ENCODE results near the gene KCNG2. TPM values are rescaled to one million over a fixed set of nuclear protein-coding genes. Genes with fewer than 3 reads are reported as not detected.

Gene KCNG2
- total RNA-seq, 4 donors from 2014 or later, result 0.27 TPM; not detected in 3

- Histone ChIP-seq H3K4me3 (no peak overlapping the region), H3K9me3 (no peaks in the 10 kb centered on the region), H3K27ac (no peak overlapping the region), H3K36me3 (no peaks in the 10 kb centered on the region), H3K4me1 (peaks cover 0 to 15% (median 7%) of the 10 kb centered on the region in 3 donors), H3K27me3 (peaks cover 75% of the 10 kb centered on the region)
- WGBS, 2 donors (ENCODE audit: low coverage in 1 of 2), result 58 to 62% methylated on average over 5 to 13 of the region's 46 CpGs
- TF ChIP-seq POLR2AphosphoS5 (IDR thresholded peaks at IDR 0.05), result no peak
- ATAC-seq, result no peak
These were observed 7.5 kb upstream of the KCNG2 start for GRCh38 chr18:79789901-79790890.

DNA sequence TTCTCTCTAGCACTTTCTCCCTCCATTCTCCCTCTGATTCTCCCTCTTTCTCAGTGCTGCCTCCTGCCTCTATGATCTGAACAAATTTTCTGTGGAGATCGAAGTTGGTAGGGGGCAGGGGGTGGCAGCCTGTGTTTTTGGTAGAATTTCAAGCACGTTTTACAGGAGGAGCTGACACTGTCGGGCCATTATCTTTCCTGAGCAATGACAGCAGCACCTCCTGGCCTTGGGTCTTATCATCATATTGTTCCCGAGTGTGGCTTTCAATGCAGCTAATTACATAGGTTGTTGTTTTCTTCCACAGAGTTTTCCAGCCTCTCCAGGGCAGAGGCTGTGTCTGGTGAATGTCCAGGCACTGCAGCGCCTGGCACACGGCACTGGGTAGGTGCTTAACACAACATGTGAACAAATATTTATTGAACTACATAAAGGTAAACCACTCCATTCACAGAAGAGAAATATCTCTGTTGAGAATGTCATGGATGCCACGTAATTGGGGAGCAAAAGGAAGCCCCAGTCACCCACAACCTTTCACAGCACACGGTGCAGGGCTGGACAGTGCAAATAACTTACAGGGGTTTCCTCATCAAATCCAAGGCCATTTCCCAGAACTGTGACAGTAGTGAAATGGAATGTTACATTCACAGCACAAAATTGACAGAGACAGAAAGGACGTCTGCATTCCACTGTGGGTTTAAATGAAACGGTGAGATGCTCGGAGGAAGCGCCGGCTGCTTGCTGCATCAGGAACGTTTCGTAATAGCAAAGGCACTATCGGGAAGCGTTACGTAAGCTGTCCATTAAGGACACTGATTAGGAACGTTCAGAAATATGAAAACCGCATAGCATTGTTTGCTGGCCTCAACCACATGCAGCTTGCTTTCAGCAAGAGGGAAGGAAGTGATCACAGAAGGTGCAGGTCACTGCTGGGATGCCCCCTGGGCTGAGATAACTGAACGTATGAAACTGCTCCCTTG, 6.5 kb upstream of the KCNG2 start:
- no peak overlapping the region for H3K27ac ChIP-seq
- ATAC-seq, result peak; percentile 53
- H3K4me3 ChIP-seq, result no peak overlapping the region
- no peak for TF ChIP-seq CTCF (IDR thresholded peaks at IDR 0.05)
- TF ChIP-seq POLR2AphosphoS5 (IDR thresholded peaks at IDR 0.05), result peak; percentile 65
- TF ChIP-seq EP300 (IDR thresholded peaks at IDR 0.05), result no peak
- H3K4me1 ChIP-seq, result peaks cover 0 to 15% (median 7%) of the 10 kb centered on the region in 3 donors
- H3K27me3 ChIP-seq, result peaks cover 71% of the 10 kb centered on the region
- 31 to 41% methylated on average over 19 of the region's 21 CpGs for WGBS, 2 donors (ENCODE audit: low coverage in 1 of 2)
- H3K36me3 ChIP-seq, result no peaks in the 10 kb centered on the region
- no peaks in the 10 kb centered on the region for H3K9me3 ChIP-seq

DNA sequence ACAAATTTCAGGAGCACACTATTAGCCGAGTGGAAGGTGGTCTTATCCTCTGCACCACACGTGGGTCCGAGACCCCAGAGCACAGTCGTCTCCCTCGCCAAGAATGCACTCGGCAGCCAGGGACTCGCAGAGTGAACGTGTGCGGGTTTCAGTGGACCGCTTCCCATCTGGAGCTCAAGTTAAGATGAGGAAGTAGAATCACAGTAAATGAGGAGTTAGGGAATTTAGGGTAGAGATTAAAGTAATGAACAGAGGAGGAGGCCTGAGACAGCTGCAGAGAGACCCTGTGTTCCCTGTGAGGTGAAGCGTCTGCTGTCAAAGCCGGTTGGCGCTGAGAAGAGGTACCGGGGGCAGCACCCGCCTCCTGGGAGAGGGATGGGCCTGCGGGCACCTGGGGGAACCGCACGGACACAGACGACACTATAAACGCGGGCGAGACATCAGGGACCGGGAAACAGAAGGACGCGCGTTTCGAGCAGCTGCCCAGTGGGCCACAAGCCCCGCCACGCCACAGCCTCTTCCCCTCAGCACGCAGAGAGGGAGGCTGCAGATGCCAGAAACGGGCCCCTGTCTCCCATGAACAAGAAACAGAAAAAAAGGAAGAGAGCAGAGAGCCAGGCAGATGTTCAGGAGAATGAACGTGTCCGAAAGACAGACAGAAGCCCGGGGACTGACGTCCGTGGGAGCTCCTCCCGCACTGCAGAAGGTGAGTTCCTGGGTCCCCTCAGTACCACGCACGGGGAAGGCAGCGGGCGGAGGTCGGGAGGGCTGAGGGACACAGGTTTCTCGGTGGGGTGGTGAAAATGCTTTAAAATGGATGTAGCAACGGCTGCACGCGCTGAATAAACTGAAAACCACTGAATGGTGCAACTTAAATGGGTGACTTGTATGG, 5.4 kb upstream of the KCNG2 start:
- 77 to 85% methylated on average over 23 to 25 of the region's 46 CpGs for WGBS, 2 donors (ENCODE audit: low coverage in 1 of 2)
- TF ChIP-seq POLR2AphosphoS5 (IDR thresholded peaks at IDR 0.05) (no peak), CTCF (IDR thresholded peaks at IDR 0.05) (no peak), EP300 (IDR thresholded peaks at IDR 0.05) (no peak), POLR2A (IDR thresholded peaks at IDR 0.05) (no peak)
- Histone ChIP-seq H3K27me3 (peaks cover 71% of the 10 kb centered on the region), H3K4me1 (peaks cover 0 to 18% (median 7%) of the 10 kb centered on the region in 3 donors), H3K9me3 (no peaks in the 10 kb centered on the region), H3K36me3 (no peaks in the 10 kb centered on the region), H3K4me3 (peak overlapping the region in 1 of 2 donors; percentile 19), H3K27ac (no peak overlapping the region)
- ATAC-seq, result no peak

GRCh38 chr18:79792988-79793355, 4.8 kb upstream of the KCNG2 start:
- no peaks in the 10 kb centered on the region for H3K36me3 ChIP-seq
- 66 to 68% methylated on average over 4 of the region's 4 CpGs for WGBS, 2 donors (ENCODE audit: low coverage in 1 of 2)
- no peaks in the 10 kb centered on the region for H3K9me3 ChIP-seq
- H3K4me1 ChIP-seq, result peaks cover 0 to 18% (median 5%) of the 10 kb centered on the region in 3 donors
- no peak for TF ChIP-seq CTCF (IDR thresholded peaks at IDR 0.05)
- no peak for TF ChIP-seq POLR2A (IDR thresholded peaks at IDR 0.05)
- no peak for TF ChIP-seq POLR2AphosphoS5 (IDR thresholded peaks at IDR 0.05)
- TF ChIP-seq EP300 (IDR thresholded peaks at IDR 0.05), result no peak
- H3K27me3 ChIP-seq, result peaks cover 71% of the 10 kb centered on the region
- no peak overlapping the region for H3K4me3 ChIP-seq
- no peak overlapping the region for H3K27ac ChIP-seq
- ATAC-seq, result no peak

All from gastroesophageal sphincter (tissue), 4 donors.